ENCODE measurements around the gene XRCC3.

- TF ChIP-seq CTCF (IDR thresholded peaks at IDR 0.05; ENCODE audit: insufficient read depth, low read depth, low read length) (no peak), EZH2 (IDR thresholded peaks at IDR 0.05; ENCODE audit: insufficient read depth, low read length) (no peak)
Observed at GRCh38 chr14:103735439-103735814, 20.2 kb upstream of the XRCC3 start.
